Mammary epithelial cell (primary cell): Measurements from ENCODE around the gene PDE8B.

Experiments
- CTCF ChIP-seq, 2 donors: IDR thresholded peaks in 1 of 2; conservative IDR thresholded peaks in 1 of 2; 2 replicates each; pipeline ENCODE4 v1.5.1; 2011 to 2012; ENCODE audit warnings: inconsistent platforms in 2 of 2, low read length in 2 of 2, mild to moderate bottlenecking in 2 of 2, control low read depth in 1 of 2, low read depth in 1 of 2; ENCODE audit not compliant: insufficient read depth in 1 of 2; ENCODE audit errors: extremely low read depth in 1 of 2
- EZH2 ChIP-seq: IDR thresholded peaks from 2 replicates; pipeline ENCODE4 v1.6.1; 2012; ENCODE audit warnings: low read length, inconsistent platforms, borderline replicate concordance

- TF ChIP-seq CTCF (conservative IDR thresholded peaks at IDR 0.05 in 1 of 2, IDR thresholded peaks at IDR 0.05 in 1 of 2; ENCODE audit: extremely low read depth in 1 of 2, insufficient read depth in 1 of 2, low read depth in 1 of 2, low read length in 2 of 2) (no peak), EZH2 (no peak)
Observed at GRCh38 chr5:77241444-77241843, 31.0 kb downstream of the PDE8B start.
